Measurements from ENCODE around the gene PEX14. TPM values are rescaled to one million over a fixed set of nuclear protein-coding genes. Genes with fewer than 3 reads are reported as not detected.

The PEX14 gene
- total and polyA plus RNA-seq, 9 of the 15 experiments (the other 6 are each of a cell fraction or from before 2014, with no cell fraction given) = 2.6 to 45.7 (median 22.7) TPM

DNA sequence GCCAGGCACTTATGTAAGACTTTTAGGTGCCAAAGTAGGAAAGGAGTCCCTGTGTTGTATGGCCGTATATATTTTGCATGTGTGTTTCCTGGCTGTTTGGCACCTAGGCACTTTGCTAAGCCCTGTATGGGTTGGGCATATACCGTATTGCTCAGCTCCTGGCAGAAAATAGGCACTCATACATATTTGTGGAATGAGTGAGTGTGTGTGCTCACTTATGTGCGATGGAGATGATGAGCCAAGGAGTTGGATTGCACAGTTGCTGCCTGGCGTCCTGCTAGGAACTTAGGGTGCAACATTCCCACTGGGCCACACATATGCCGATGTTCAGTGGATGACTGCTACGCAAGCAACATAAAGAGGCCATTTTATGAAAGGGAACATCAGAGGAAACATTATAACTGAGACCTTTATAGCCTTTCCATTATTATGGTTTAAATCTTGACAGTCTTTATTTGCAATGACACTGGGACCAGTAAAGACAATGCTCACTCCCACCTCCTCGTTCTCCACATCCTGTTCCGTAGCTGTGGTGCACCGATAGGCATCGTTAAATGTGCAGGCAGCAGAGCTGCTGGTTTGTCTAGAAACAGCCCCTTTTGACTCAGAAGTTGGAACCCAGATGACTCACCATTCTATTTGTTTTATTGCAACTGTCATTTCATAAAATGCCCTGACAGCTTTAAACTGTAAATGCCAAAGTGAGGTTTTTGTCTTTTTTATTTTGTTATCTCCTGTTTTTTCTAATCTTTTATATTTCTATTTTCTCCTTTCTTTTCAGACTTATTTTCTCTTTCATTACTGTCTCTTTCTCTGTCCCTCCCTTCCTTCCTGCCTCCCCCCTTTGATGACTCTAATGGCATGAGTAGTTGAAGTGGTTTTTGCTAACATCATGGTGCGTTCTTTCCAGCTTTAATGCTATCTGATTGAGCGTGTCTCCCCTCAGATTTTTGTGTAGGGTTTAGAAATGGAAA lies 36.1 kb downstream of the PEX14 start (continued):
- TF ChIP-seq, protein P1, sequence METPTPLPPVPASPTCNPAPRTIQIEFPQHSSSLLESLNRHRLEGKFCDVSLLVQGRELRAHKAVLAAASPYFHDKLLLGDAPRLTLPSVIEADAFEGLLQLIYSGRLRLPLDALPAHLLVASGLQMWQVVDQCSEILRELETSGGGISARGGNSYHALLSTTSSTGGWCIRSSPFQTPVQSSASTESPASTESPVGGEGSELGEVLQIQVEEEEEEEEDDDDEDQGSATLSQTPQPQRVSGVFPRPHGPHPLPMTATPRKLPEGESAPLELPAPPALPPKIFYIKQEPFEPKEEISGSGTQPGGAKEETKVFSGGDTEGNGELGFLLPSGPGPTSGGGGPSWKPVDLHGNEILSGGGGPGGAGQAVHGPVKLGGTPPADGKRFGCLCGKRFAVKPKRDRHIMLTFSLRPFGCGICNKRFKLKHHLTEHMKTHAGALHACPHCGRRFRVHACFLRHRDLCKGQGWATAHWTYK (CRISPR knock-in tag; IDR thresholded peaks at IDR 0.05) = peak; percentile 53; the same call in 1 of the 2 replicates
- TF ChIP-seq, protein P2, sequence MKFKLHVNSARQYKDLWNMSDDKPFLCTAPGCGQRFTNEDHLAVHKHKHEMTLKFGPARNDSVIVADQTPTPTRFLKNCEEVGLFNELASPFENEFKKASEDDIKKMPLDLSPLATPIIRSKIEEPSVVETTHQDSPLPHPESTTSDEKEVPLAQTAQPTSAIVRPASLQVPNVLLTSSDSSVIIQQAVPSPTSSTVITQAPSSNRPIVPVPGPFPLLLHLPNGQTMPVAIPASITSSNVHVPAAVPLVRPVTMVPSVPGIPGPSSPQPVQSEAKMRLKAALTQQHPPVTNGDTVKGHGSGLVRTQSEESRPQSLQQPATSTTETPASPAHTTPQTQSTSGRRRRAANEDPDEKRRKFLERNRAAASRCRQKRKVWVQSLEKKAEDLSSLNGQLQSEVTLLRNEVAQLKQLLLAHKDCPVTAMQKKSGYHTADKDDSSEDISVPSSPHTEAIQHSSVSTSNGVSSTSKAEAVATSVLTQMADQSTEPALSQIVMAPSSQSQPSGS (CRISPR knock-in tag; IDR thresholded peaks at IDR 0.05) = no peak
- TF ChIP-seq, protein P3, sequence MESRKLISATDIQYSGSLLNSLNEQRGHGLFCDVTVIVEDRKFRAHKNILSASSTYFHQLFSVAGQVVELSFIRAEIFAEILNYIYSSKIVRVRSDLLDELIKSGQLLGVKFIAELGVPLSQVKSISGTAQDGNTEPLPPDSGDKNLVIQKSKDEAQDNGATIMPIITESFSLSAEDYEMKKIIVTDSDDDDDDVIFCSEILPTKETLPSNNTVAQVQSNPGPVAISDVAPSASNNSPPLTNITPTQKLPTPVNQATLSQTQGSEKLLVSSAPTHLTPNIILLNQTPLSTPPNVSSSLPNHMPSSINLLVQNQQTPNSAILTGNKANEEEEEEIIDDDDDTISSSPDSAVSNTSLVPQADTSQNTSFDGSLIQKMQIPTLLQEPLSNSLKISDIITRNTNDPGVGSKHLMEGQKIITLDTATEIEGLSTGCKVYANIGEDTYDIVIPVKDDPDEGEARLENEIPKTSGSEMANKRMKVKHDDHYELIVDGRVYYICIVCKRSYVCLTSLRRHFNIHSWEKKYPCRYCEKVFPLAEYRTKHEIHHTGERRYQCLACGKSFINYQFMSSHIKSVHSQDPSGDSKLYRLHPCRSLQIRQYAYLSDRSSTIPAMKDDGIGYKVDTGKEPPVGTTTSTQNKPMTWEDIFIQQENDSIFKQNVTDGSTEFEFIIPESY (CRISPR knock-in tag; IDR thresholded peaks at IDR 0.05) = no peak; the same call in 1 of the 2 replicates
- TF ChIP-seq KHSRP (IDR thresholded peaks at IDR 0.05) (peak; percentile 11; the same call in 1 of the 2 replicates), PHF20 (IDR thresholded peaks at IDR 0.05; ENCODE audit: partially characterized antibody) (no peak), MED1 (CRISPR knock-in tag; IDR thresholded peaks at IDR 0.05; ENCODE audit: borderline replicate concordance) (no peak), ZNF76 (CRISPR knock-in tag; IDR thresholded peaks at IDR 0.05; ENCODE audit: borderline replicate concordance) (no peak), TBP (optimal IDR thresholded peaks at IDR 0.05; ENCODE audit: low read depth, low read length) (no peak), ZNF436 (CRISPR knock-in tag; IDR thresholded peaks at IDR 0.05) (no peak), DDX20 (tag; IDR thresholded peaks at IDR 0.05; ENCODE audit: low read depth) (no peak), FOS (IDR thresholded peaks at IDR 0.05; ENCODE audit: extremely low read depth, insufficient read length) (peak; percentile 47), MEIS2 (IDR thresholded peaks at IDR 0.05; ENCODE audit: partially characterized antibody) (peak; percentile 91), ZNF586 (CRISPR knock-in tag; conservative IDR thresholded peaks at IDR 0.05) (no peak), ZFX (CRISPR knock-in tag; IDR thresholded peaks at IDR 0.05) (no peak), KLF10 (CRISPR knock-in tag; IDR thresholded peaks at IDR 0.05) (no peak), ZBTB7A (IDR thresholded peaks at IDR 0.05; ENCODE audit: borderline replicate concordance, control insufficient read depth, low read depth, low read length) (no peak), ZNF431 (CRISPR knock-in tag; IDR thresholded peaks at IDR 0.05) (no peak), ZNF3 (CRISPR knock-in tag; IDR thresholded peaks at IDR 0.05) (no peak), TBL1XR1 (IDR thresholded peaks at IDR 0.05; ENCODE audit: low read length in 2 of 2) (no peak)
- TF ChIP-seq, protein P4, sequence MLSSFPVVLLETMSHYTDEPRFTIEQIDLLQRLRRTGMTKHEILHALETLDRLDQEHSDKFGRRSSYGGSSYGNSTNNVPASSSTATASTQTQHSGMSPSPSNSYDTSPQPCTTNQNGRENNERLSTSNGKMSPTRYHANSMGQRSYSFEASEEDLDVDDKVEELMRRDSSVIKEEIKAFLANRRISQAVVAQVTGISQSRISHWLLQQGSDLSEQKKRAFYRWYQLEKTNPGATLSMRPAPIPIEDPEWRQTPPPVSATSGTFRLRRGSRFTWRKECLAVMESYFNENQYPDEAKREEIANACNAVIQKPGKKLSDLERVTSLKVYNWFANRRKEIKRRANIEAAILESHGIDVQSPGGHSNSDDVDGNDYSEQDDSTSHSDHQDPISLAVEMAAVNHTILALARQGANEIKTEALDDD (IDR thresholded peaks at IDR 0.05) = peak; percentile 98
